Sigmoid colon (tissue), 4 donors: ENCODE results near the gene PIP5K1C.

ENCODE experiments used
- EP300 ChIP-seq, 4 donors: sonication (generic); formaldehyde crosslinking; IDR thresholded peaks; one replicate each; pipeline ENCODE4 v1.6.1; 2017; ENCODE audit warnings: antibody characterized with exemption in 4 of 4
- POLR2A ChIP-seq, 2 donors: fragments of 450-650 bp; IDR thresholded peaks; one replicate each; pipeline ENCODE4 v1.6.1; 2016; ENCODE audit warnings: antibody characterized with exemption in 2 of 2, mild to moderate bottlenecking in 2 of 2, moderate library complexity in 2 of 2
- TF ChIP-seq, protein P1 (sequence below), 4 experiments: fragments of 450-650 bp in 3 of 4; fragments of 200-600 bp in 1 of 4; IDR thresholded peaks; one replicate each; pipeline ENCODE4 v1.5.1; 2016 to 2019; ENCODE audit warnings: antibody characterized with exemption in 4 of 4, mild to moderate bottlenecking in 3 of 4, moderate library complexity in 2 of 4

DNA sequence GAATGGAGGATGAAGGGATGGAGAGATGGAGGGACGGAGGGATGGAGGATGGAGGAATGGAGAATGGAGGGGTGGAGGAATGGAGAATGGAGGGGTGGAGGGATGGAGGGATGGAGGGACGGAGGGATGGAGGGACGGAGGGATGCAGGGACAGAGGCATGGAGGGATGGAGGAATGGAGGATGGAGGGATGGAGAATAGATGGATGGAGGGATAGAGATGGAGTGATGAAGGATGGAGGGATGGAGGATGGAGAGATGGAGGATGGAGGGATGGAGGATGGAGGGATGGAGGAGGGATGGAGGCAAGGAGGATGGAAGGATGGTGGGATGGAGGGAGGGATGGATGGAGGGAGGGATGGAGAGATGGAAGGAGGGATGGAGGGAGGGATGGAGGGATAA is 22.1 kb downstream of the PIP5K1C start:
- TF ChIP-seq, protein P1, sequence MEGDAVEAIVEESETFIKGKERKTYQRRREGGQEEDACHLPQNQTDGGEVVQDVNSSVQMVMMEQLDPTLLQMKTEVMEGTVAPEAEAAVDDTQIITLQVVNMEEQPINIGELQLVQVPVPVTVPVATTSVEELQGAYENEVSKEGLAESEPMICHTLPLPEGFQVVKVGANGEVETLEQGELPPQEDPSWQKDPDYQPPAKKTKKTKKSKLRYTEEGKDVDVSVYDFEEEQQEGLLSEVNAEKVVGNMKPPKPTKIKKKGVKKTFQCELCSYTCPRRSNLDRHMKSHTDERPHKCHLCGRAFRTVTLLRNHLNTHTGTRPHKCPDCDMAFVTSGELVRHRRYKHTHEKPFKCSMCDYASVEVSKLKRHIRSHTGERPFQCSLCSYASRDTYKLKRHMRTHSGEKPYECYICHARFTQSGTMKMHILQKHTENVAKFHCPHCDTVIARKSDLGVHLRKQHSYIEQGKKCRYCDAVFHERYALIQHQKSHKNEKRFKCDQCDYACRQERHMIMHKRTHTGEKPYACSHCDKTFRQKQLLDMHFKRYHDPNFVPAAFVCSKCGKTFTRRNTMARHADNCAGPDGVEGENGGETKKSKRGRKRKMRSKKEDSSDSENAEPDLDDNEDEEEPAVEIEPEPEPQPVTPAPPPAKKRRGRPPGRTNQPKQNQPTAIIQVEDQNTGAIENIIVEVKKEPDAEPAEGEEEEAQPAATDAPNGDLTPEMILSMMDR (IDR thresholded peaks at IDR 0.05): no peak
- no peak for TF ChIP-seq POLR2A (IDR thresholded peaks at IDR 0.05)
- TF ChIP-seq EP300 (IDR thresholded peaks at IDR 0.05): no peak
